GM19328 (cell line): Measurements from ENCODE around the gene KLHL3.
"Not testable (repeated sequence)": the region's sequence is repeated elsewhere in the genome, so short reads cannot be mapped to it uniquely, and the experiment has no call there.

Experiments used
- ATAC-seq: cut with Tn5 transposase; IDR thresholded peaks from one replicate; pipeline ENCODE4 v1.9.1; 2021; ENCODE audit warnings: mild to moderate bottlenecking, moderate library complexity; ENCODE audit not compliant: unreplicated experiment

The KLHL3 gene

DNA sequence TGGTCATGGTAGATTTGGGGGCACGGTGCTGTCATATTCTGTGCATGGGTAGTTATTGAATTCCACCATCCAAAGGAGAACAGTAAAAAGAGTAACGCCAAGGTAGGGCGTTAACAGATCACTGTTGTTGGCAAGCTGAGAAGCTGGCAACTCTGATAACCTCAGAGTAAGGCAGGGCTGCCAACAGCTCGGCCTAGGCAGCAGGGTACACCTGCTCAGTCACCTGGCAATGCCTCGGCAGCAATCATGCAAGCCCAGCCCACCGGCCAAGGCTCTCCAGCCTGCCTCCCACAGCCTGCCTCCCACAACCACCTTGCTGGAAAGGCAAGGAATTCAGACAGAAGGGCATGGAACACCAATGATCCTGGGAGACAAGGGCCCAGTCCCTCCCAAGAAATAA lies 63.9 kb downstream of the KLHL3 start:
- ATAC-seq, result no peak

GRCh38 chr5:137669811-137670210 lies 66.1 kb downstream of the KLHL3 start:
- no peak for ATAC-seq

- ATAC-seq, result no peak
Measured at GRCh38 chr5:137668637-137669036, 67.3 kb downstream of the KLHL3 start.

GRCh38 chr5:137667341-137667740 lies 68.5 kb downstream of the KLHL3 start:
- ATAC-seq, result no peak

GRCh38 chr5:137666901-137667300 lies 69.0 kb downstream of the KLHL3 start:
- no peak for ATAC-seq

GRCh38 chr5:137666461-137666850 lies 69.4 kb downstream of the KLHL3 start:
- peak; percentile 39 for ATAC-seq

- ATAC-seq, result peak; percentile 98
Measured at GRCh38 chr5:137665678-137666460, 70.0 kb downstream of the KLHL3 start.

DNA sequence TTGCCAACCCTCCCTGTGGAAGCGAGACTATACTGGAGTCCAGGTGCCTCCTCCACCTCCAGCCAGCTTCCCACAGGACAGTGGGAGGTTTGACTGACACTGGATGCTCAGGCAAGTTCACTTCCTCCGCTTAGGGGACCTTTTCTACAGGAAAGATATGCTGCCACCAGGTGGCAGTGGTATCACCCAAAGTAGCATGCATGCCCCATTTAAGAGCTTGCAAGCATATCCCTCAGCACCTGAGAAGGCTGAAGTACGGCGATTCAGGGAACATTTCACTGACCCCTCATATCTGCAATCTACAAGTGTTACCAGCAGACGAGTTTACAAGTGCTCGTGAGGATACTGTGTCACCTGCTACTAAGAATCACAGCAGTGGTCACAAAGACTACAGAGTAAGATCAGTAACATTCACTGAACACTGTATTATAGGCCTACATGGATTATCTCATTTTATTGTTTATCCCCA lies 75.5 kb downstream of the KLHL3 start:
- ATAC-seq, result no peak

GRCh38 chr5:137659209-137659608 lies 76.7 kb downstream of the KLHL3 start:
- no peak for ATAC-seq

DNA sequence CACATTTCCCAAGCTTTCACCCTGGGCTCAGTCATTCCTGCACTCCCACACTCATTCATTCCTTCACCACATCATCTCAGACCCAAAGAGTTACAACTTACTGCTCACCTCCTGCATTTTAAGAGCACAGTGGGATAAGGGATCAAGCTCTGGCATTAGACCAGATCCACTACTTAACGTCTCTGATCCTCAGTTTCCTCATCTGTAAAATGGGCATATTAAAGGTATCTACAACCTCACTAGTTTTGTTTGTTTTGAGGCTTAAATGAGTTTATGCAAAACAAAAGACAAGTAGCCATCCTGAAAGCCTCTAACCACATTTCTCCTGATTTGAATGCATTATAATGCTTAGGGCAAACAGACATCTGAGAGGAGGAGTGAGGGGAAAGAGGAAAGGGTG lies 77.6 kb downstream of the KLHL3 start:
- ATAC-seq, result no peak

- no peak for ATAC-seq
Measured at GRCh38 chr5:137657073-137657472, 78.8 kb downstream of the KLHL3 start.

GRCh38 chr5:137656558-137656957 lies 79.3 kb downstream of the KLHL3 start:
- no peak for ATAC-seq

DNA sequence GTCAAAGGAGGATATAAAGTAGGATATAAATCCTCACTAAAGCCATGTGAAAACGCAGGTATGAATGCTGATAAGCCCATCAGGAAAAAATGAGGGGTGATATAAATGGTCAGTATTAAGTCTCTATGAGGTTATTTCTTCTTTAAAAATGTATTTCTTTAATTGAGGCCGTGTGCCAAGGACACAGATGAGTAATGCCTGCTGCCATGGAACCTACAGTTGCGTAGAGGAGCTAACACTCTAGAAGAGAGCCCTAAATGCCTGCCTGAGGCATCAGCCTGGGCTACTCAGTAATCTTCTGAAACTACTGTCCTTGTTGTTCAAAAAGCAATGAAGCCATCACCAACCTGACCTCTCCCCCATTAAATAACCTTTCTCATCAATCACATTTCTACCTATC lies 84.9 kb downstream of the KLHL3 start:
- ATAC-seq, result no peak

DNA sequence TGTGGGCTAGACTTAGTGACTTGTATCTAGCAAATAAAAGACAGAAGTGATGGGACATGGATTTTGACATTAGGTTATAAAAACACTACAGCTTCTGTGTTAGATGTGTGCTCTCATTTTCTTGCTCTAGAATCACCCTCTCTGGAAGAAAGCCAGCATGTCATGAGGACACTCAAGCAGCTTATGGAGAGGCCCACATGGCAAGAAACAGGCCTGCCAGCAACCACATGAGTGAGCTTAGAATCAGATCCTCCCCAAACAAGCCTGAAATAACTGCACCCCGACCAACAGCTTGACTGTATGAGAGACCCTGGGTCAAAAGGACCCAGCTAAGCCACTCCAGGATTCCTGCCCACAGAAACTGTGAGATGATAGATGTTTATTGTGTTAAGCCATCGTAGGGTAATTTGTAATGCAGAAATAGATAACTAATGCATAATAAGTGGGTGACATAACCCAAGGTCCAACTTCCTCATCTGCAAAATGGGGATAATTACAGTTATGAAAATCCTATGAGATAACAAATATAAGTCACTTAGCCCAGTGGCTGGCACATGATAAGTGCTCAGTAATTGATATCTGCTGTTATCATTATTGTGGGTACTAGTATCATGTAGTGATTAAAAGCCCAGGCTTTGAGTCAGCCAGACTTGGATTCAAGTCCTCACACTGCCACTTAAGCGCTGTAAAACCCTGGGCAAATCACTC lies 86.5 kb downstream of the KLHL3 start:
- ATAC-seq, result no peak

DNA sequence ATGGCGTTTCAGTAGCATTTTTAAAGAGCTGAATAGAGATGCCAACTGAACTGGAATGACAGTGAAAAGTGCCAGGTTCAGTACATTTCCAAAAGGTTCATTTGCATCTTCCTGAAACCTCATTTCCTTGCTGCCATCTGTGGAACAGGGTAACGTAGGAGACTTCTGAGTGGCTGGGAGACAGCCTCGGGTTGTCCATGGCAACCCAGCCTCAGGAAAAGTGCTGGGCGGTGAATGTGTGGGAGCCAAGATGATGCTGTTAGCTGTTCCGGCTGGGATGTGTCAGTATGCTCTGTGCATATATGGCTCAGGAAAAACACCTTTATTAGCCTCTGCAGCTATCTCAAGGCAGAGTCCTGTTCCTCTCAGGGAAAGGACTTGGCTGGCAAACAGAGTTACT lies 87.5 kb downstream of the KLHL3 start:
- ATAC-seq, result no peak

- no peak for ATAC-seq
Measured at GRCh38 chr5:137647401-137647800, 88.5 kb downstream of the KLHL3 start.

GRCh38 chr5:137646761-137647160 lies 89.1 kb downstream of the KLHL3 start:
- ATAC-seq, result no peak

DNA sequence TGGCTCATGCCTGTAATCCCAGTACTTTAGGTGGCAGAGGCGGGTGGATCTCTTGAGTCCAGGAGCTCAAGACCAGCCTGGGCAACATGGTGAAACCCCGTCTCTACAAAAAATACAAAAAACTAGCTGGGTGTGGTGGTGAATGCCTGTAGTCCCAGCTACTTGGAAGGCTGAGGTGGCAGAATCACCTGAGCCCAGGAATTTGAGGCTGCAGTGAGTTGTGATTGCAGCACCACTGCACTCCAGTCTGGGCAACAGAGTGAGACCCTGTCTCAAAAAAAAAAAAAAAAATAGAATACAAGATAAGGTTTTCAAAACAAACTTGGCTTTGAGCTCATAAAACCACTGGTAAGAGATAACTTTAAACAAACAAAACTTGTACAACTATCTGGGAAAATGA lies 92.8 kb downstream of the KLHL3 start:
- ATAC-seq, result not testable (repeated sequence)

DNA sequence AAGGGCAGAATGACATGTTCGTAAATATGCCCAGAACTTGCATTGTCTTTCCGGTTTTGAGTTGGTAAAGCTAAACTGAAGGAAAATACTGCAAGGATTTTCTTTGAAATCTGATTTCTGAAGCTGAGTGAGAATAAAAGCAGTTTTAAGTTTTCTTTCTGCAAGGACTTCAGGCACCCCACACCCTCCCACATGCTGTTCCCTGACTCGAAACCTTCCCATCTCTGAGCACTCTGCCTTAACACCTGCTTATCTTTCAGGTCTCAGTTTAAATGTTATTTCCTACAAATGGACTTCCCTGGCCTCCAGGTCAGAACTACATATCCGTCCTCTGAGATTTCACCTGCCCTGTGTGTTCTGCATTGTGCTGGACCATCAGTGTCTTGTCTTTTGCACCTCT lies 93.8 kb downstream of the KLHL3 start:
- ATAC-seq, result no peak

DNA sequence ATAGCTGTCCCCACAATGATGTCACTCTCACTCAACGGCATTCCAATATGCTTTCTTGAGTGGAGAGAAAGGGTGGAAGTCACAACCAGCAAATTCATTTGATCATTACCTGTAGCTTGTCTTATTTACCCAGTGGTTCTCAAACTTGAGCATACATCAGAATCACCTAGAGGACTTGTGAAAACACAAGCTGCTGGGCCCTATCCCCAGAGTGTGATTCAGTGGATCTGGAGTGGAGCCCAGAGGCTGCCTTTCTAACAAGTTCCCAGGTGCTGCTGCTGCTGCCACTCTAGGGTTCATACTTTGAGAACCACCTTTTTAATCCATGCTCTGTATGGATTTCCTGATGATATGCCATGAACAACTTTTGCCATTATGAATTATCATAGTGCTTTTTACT lies 94.7 kb downstream of the KLHL3 start:
- no peak for ATAC-seq

- no peak for ATAC-seq
Measured at GRCh38 chr5:137639645-137640044, 96.2 kb downstream of the KLHL3 start.

DNA sequence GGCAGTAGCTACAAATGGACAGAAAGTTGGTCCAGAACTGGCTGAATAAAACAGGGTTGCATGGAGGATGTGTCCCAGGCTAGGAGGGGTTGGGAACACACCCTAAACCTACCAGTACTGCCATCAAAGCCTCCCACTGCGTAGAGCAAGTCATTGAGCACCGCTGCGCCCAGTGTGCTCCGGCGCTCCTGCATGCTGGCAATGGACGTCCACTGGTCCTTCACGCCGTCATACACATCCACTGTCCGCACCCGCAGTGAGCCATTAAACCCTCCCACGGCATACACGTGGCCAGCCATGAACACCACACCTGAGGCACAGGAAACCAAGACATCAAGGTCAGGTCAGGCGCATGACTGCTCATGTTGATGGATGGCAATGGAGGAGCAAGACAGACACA lies 97.0 kb downstream of the KLHL3 start:
- no peak for ATAC-seq
